ENCODE data around the gene DPP3. TPM values are rescaled to one million over a fixed set of nuclear protein-coding genes. Genes with fewer than 3 reads are reported as not detected.
"Not testable (repeated sequence)": the region's sequence is repeated elsewhere in the genome, so short reads cannot be mapped to it uniquely, and the experiment has no call there.

DPP3 gene
- total RNA-seq, 4 donors from 2014 or later: 11.5 to 35.3 (median 22.4) TPM

- H3K36me3 ChIP-seq: peaks cover 0 to 35% of the 10 kb centered on the region in 2 donors
- ATAC-seq: peak; percentile 99
- H3K27me3 ChIP-seq: no peaks in the 10 kb centered on the region
- H3K4me3 ChIP-seq: peak within 1 kb of the TSS; percentile 74 to 76
- WGBS, 2 donors (ENCODE audit: low coverage in 1 of 2): 9% methylated on average over 20 of the region's 45 CpGs; no CpG with 5 or more reads in 1 of the 2 donors
- peak in 3 of 4 experiments; percentile 48 to 81 (median 50) for TF ChIP-seq CTCF (IDR thresholded peaks at IDR 0.05)
- TF ChIP-seq POLR2AphosphoS5 (IDR thresholded peaks at IDR 0.05): no peak
- H3K27ac ChIP-seq: peak within 1 kb of the TSS; percentile 78 to 87 (median 84)
- H3K4me1 ChIP-seq: peaks cover 0 to 18% (median 7%) of the 10 kb centered on the region in 3 donors
- H3K9me3 ChIP-seq: peaks cover 0 to 7% (median 0%) of the 10 kb centered on the region in 3 donors
Observed at GRCh38 chr11:66438504-66439466, 41.4 kb upstream of the DPP3 start, which contains the start of gene MRPL11. TSS of gene MRPL11 (minus strand) at chr11:66438848. CDS start at chr11:66438754, 94 bp downstream.

GRCh38 chr11:66440101-66440939, 39.9 kb upstream of the DPP3 start:
- not testable (repeated sequence) for H3K9me3 ChIP-seq, H3K27me3 ChIP-seq, H3K4me3 ChIP-seq, ATAC-seq, H3K27ac ChIP-seq
- H3K4me1 ChIP-seq: peaks cover 0 to 18% (median 7%) of the 10 kb centered on the region in 3 donors
- WGBS, 2 donors (ENCODE audit: low coverage in 1 of 2): 74 to 79% methylated on average over 2 to 6 of the region's 29 CpGs
- H3K36me3 ChIP-seq: peaks cover 0 to 19% of the 10 kb centered on the region in 2 donors

- H3K9me3 ChIP-seq, H3K27ac ChIP-seq, H3K4me3 ChIP-seq, H3K27me3 ChIP-seq, ATAC-seq: not testable (repeated sequence)
- peaks cover 0 to 14% of the 10 kb centered on the region in 2 donors for H3K36me3 ChIP-seq
- peaks cover 0 to 18% (median 7%) of the 10 kb centered on the region in 3 donors for H3K4me1 ChIP-seq
- no CpG with 5 or more reads among the region's 27 CpGs for WGBS, 2 donors (ENCODE audit: low coverage in 1 of 2)
Observed at GRCh38 chr11:66440940-66441282, 39.3 kb upstream of the DPP3 start.

- ATAC-seq: no peak
- Histone ChIP-seq H3K27me3 (no peaks in the 10 kb centered on the region), H3K27ac (no peak overlapping the region), H3K4me3 (no peak overlapping the region), H3K36me3 (no peaks in the 10 kb centered on the region), H3K4me1 (no peaks in the 10 kb centered on the region), H3K9me3 (peaks cover 0 to 8% (median 0%) of the 10 kb centered on the region in 3 donors)
- 83 to 90% methylated on average over 4 of the region's 4 CpGs for WGBS, 2 donors (ENCODE audit: low coverage in 1 of 2)
- no peak for TF ChIP-seq POLR2AphosphoS5 (IDR thresholded peaks at IDR 0.05)
- TF ChIP-seq POLR2A (IDR thresholded peaks at IDR 0.05): no peak
- TF ChIP-seq EP300 (IDR thresholded peaks at IDR 0.05): no peak
- TF ChIP-seq CTCF (IDR thresholded peaks at IDR 0.05): no peak
Observed at GRCh38 chr11:66443602-66444001, 36.6 kb upstream of the DPP3 start.

GRCh38 chr11:66447012-66447411, 33.2 kb upstream of the DPP3 start:
- Histone ChIP-seq H3K36me3 (no peaks in the 10 kb centered on the region), H3K27ac (no peak overlapping the region), H3K4me1 (no peaks in the 10 kb centered on the region), H3K9me3 (peaks cover 0 to 8% (median 0%) of the 10 kb centered on the region in 3 donors), H3K4me3 (no peak overlapping the region), H3K27me3 (no peaks in the 10 kb centered on the region)
- TF ChIP-seq POLR2A (IDR thresholded peaks at IDR 0.05): no peak
- no peak for TF ChIP-seq POLR2AphosphoS5 (IDR thresholded peaks at IDR 0.05)
- no peak for TF ChIP-seq EP300 (IDR thresholded peaks at IDR 0.05)
- TF ChIP-seq CTCF (IDR thresholded peaks at IDR 0.05): no peak
- no peak for ATAC-seq

Data from gastroesophageal sphincter (tissue), 4 donors.